Measurements from ENCODE around the gene KLHDC4. TPM values are rescaled to one million over a fixed set of nuclear protein-coding genes. Genes with fewer than 3 reads are reported as not detected.

The KLHDC4 gene
- total and polyA plus RNA-seq, 9 of the 15 experiments (the other 6 are each of a cell fraction or from before 2014, with no cell fraction given), result 1.3 to 68.1 (median 32.8) TPM

- TF ChIP-seq AFF4 (CRISPR knock-in tag; IDR thresholded peaks at IDR 0.05) (no peak), ZNF384 (IDR thresholded peaks at IDR 0.05; ENCODE audit: low read depth, low read length) (no peak), HNRNPUL1 (IDR thresholded peaks at IDR 0.05; ENCODE audit: low read length) (no peak), ILK (tag; IDR thresholded peaks at IDR 0.05; ENCODE audit: borderline replicate concordance, low read depth) (no peak), CHCHD3 (CRISPR knock-in tag; IDR thresholded peaks at IDR 0.05) (no peak), CCNT2 (IDR thresholded peaks at IDR 0.05; ENCODE audit: borderline replicate concordance, extremely low read depth, insufficient read length, low read depth, low read length) (peak; percentile 63), POLR3A (IDR thresholded peaks at IDR 0.05; ENCODE audit: borderline replicate concordance, extremely low read depth, insufficient read depth, insufficient read length) (no peak), HMBOX1 (IDR thresholded peaks at IDR 0.05) (no peak), GTF2F1 (IDR thresholded peaks at IDR 0.05; ENCODE audit: low read depth, low read length) (no peak), YY1 (IDR thresholded peaks at IDR 0.05; ENCODE audit: borderline replicate concordance in 1 of 3, control insufficient read depth in 1 of 3, extremely low read depth in 1 of 3, insufficient read depth in 3 of 3, insufficient read length in 1 of 3, insufficient replicate concordance in 2 of 3, low read depth in 1 of 3, low read length in 2 of 3) (peak in 1 of 3 experiments; percentile 18), MIER1 (IDR thresholded peaks at IDR 0.05; ENCODE audit: low read depth) (no peak), TSHZ1 (CRISPR knock-in tag; IDR thresholded peaks at IDR 0.05) (no peak), BRF1 (IDR thresholded peaks at IDR 0.05; ENCODE audit: borderline replicate concordance, extremely low read depth, insufficient read length) (no peak), BRCA1 (IDR thresholded peaks at IDR 0.05) (no peak), BRCA1 (CRISPR knock-in tag; IDR thresholded peaks at IDR 0.05) (no peak), CSDE1 (IDR thresholded peaks at IDR 0.05) (0 out of 4 replicates have a peak, but pooled peaks of 1 of the 2 experiments have one; percentile 32), NRF1 (conservative IDR thresholded peaks at IDR 0.05 in 1 of 2, IDR thresholded peaks at IDR 0.05 in 1 of 2) (peak; percentile 58 to 70)
Measured at GRCh38 chr16:87721622-87722585, 43.9 kb downstream of the KLHDC4 start (continued).
